Left ventricle myocardium inferior (tissue), 1 donor: ENCODE results near the gene IFNG. TPM values are rescaled to one million over a fixed set of nuclear protein-coding genes. Genes with fewer than 3 reads are reported as not detected.

Source experiments
- DNase-seq: peaks from one replicate; pipeline ENCODE4 v3.0.0-alpha.2; 2020
- H3K27ac ChIP-seq: fragments of 200-600 bp; replicated peaks from 2 replicates; pipeline ENCODE4 v1.8.0; 2021
- H3K27me3 ChIP-seq: fragments of 200-600 bp; 2 replicates; pipeline ENCODE4 v1.8.0; 2021; ENCODE audit warnings: low read depth
- H3K36me3 ChIP-seq: fragments of 200-600 bp; 2 replicates; pipeline ENCODE4 v1.8.0; 2021
- H3K4me1 ChIP-seq: fragments of 200-600 bp; 2 replicates; pipeline ENCODE4 v1.8.0; 2021
- H3K4me3 ChIP-seq: fragments of 200-600 bp; 2 replicates; pipeline ENCODE4 v1.8.0; 2021; ENCODE audit warnings: mild to moderate bottlenecking, moderate library complexity
- H3K9me3 ChIP-seq: fragments of 200-600 bp; replicated peaks from 2 replicates; pipeline ENCODE4 v1.8.0; 2021
- CTCF ChIP-seq: fragments of 200-600 bp; IDR thresholded peaks from 2 replicates; pipeline ENCODE4 v1.8.0; 2021; ENCODE audit warnings: antibody characterized with exemption, mild to moderate bottlenecking, borderline replicate concordance
- intact Hi-C: fragments of 100-400 bp; cut with micrococcal nuclease; formaldehyde crosslinking; loops from one replicate; pipeline ENCODE4 v1.11.0; 2022
- total RNA-seq: library from RNA; stranded (reverse); fragmentation: NEBNext Ultra II Directional; extraction: Animal tissue kit (Norgen Biotek cat#: 25700); gene quantifications from one replicate; pipeline ENCODE4 v1.2.1, GENCODE V29; 2021
- donor health status: DM: no; HTN: yes; CAD: no; lungs with severe emphysema.

IFNG gene
- total RNA-seq, 1 donor from 2014 or later, result not detected

DNA sequence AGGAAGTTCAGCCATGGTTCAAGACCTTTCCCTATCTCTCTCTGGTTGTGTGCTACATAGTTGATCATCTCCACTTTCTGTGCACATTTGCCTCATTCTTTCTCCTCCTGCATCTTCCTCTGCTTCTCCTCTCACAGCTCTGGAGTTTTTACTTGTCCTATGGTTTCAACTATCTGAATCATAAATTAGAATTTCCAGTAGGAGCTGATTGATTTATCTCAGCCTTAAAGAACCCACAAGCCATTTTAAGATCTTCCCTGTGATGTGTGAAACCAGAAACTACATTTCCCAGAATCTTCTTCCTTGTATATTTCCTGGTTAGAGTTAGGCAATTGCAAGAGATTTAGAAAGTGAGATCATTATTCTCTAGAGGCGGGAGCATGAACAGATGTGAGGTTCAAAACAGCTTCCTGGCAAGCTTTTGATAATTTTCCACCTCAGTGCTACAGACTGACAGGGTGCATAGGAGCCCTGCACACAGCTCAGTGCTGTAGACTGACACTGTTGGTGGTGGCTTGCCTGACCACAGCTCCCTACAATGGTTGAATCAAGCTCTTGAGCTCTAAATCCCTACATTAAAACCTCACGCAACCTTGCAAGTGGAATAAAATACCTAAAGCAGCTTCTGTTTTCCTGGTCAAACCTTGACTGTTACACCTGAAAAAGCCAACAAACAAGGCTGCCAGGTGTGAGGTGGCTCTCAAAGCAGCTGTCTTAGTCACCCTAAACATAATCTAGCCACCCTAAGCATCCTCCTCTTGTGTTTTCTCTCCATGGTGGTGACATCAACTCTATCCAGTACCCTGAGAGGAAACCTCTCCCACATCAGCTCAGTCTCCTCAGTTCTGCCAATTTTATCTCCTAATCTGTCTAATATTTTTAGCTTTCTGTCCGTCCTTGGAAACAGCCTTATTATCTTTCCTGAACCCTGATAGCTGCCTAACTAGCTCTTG lies 21.5 kb upstream of the IFNG start:
- TF ChIP-seq CTCF, result no peak
- no peak overlapping the region for H3K27ac ChIP-seq
- no peak for DNase-seq
- intact Hi-C loops, result no loop called here
- H3K4me1 ChIP-seq, result no peaks in the 10 kb centered on the region
- H3K36me3 ChIP-seq, result no peaks in the 10 kb centered on the region
- H3K4me3 ChIP-seq, result no peak overlapping the region
- no peaks in the 10 kb centered on the region for H3K27me3 ChIP-seq
- no peaks in the 10 kb centered on the region for H3K9me3 ChIP-seq

GRCh38 chr12:68178774-68179439 lies 19.4 kb upstream of the IFNG start:
- Histone ChIP-seq H3K4me3 (no peak overlapping the region), H3K27me3 (no peaks in the 10 kb centered on the region), H3K9me3 (no peaks in the 10 kb centered on the region), H3K27ac (no peak overlapping the region), H3K36me3 (no peaks in the 10 kb centered on the region), H3K4me1 (no peaks in the 10 kb centered on the region)
- intact Hi-C loops, result no loop called here
- no peak for DNase-seq
- TF ChIP-seq CTCF, result no peak

DNA sequence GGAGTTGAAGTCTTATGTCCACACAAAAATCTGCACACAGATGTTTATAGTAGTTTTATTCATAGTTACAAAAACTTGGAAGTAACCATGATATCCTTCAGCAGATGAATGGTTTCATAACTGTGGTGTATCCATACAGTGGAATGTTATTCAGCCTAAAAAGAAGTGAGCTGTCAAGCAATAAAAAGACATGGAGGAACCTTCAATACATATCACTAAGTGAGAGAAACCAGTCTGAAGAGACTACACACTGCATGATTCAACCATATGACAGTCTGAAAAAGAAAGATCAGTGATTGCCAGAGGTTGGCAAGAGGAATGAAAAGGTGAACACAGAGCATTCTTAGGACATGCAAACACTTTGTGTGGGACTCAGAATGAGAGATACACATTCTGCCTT lies 18.6 kb upstream of the IFNG start:
- H3K4me1 ChIP-seq, result no peaks in the 10 kb centered on the region
- no peak overlapping the region for H3K4me3 ChIP-seq
- no peaks in the 10 kb centered on the region for H3K27me3 ChIP-seq
- intact Hi-C loops, result no loop called here
- no peaks in the 10 kb centered on the region for H3K9me3 ChIP-seq
- TF ChIP-seq CTCF, result no peak
- H3K27ac ChIP-seq, result no peak overlapping the region
- H3K36me3 ChIP-seq, result no peaks in the 10 kb centered on the region
- no peak for DNase-seq

DNA sequence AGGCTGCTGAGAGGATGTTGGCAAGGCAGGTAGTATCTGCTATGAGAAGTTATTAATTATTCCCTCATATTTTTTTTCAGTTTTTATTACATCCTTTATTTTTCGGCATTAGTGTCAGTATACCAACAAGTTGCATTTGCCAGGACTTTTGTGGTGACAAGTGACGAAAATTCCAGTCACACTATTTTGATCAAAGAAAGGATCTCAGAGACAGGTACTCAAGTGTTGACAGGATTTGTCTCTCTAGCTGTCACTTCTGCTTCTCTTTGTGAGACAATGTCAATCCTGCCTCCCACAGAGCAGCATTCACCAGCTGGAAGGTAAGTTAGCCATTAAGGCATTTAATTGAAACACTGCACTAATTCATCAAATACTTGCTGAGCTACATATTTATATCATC lies 18.0 kb upstream of the IFNG start:
- H3K36me3 ChIP-seq, result no peaks in the 10 kb centered on the region
- no peak overlapping the region for H3K4me3 ChIP-seq
- no peaks in the 10 kb centered on the region for H3K27me3 ChIP-seq
- DNase-seq, result no peak
- no peaks in the 10 kb centered on the region for H3K4me1 ChIP-seq
- H3K27ac ChIP-seq, result no peak overlapping the region
- no peaks in the 10 kb centered on the region for H3K9me3 ChIP-seq
- intact Hi-C loops, result no loop called here
- no peak for TF ChIP-seq CTCF

- H3K4me3 ChIP-seq, result no peak overlapping the region
- no peaks in the 10 kb centered on the region for H3K4me1 ChIP-seq
- no peak for DNase-seq
- H3K27ac ChIP-seq, result no peak overlapping the region
- intact Hi-C loops, result no loop called here
- H3K27me3 ChIP-seq, result no peaks in the 10 kb centered on the region
- no peaks in the 10 kb centered on the region for H3K9me3 ChIP-seq
- no peak for TF ChIP-seq CTCF
- H3K36me3 ChIP-seq, result no peaks in the 10 kb centered on the region
Measured at GRCh38 chr12:68176257-68176656, 16.7 kb upstream of the IFNG start.
